Measurements from ENCODE around the gene C18orf63. TPM values are rescaled to one million over a fixed set of nuclear protein-coding genes. Genes with fewer than 3 reads are reported as not detected.

The C18orf63 gene
- total RNA-seq, 1 experiment from 2014 or later = not detected

DNA sequence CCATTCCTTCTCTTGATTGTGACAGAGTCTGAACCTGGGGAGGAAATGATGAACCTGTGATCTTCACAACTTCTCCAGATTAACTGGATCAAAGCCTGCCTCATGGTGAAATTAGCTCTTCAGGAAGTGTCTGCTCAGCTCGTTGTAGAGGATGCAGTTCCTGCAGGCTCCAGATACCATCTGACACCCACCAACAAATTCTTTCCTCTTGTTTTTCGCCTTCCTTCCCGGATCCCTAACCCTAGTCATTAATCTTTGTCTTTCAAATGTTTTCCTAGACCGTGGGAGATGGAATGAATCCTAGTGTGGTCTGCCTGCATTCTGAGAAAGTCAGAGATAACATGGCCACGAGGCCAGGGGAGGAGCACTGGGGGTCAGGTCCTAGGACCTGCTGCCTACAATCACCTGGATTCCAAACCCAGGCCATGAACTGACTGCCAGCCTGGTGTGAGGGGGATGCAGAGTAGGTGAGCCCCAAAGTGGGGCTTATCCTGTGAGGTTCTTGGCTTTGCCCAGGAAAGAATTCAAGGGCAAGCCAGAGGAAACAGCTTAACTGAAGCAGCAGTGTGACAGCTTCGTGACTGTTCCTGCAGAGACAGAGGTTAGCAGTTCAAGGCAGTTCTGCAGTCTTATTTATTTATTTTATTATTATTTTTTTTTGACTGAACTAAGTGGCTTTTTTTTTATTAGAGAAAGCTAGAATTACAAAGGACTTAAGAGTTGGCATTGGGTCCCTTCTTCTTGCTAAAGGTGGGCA lies 73.7 kb downstream of the C18orf63 start:
- TF ChIP-seq, protein P1, sequence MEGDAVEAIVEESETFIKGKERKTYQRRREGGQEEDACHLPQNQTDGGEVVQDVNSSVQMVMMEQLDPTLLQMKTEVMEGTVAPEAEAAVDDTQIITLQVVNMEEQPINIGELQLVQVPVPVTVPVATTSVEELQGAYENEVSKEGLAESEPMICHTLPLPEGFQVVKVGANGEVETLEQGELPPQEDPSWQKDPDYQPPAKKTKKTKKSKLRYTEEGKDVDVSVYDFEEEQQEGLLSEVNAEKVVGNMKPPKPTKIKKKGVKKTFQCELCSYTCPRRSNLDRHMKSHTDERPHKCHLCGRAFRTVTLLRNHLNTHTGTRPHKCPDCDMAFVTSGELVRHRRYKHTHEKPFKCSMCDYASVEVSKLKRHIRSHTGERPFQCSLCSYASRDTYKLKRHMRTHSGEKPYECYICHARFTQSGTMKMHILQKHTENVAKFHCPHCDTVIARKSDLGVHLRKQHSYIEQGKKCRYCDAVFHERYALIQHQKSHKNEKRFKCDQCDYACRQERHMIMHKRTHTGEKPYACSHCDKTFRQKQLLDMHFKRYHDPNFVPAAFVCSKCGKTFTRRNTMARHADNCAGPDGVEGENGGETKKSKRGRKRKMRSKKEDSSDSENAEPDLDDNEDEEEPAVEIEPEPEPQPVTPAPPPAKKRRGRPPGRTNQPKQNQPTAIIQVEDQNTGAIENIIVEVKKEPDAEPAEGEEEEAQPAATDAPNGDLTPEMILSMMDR (IDR thresholded peaks at IDR 0.05; ENCODE audit: unreplicated experiment) = no peak
- no peak for DNase-seq
- H3K9me3 Mint-ChIP-seq (ENCODE audit: low read depth, unreplicated experiment) = no peaks in the 10 kb centered on the region
- H3K4me3 Mint-ChIP-seq (ENCODE audit: low read depth, unreplicated experiment) = no peak overlapping the region
- no peak overlapping the region for H3K27ac Mint-ChIP-seq (ENCODE audit: unreplicated experiment)
- intact Hi-C loops (cut with micrococcal nuclease; ENCODE audit: unreplicated experiment) = no loop called here
- H3K27me3 Mint-ChIP-seq (ENCODE audit: unreplicated experiment) = peaks cover 82% of the 10 kb centered on the region
- no TSS peak for BruUV-seq (replicated peaks)
- CTCF ChIA-PET = no interaction called here
- H3K4me1 Mint-ChIP-seq (ENCODE audit: low read depth, unreplicated experiment) = no peaks in the 10 kb centered on the region
- H3K36me3 Mint-ChIP-seq (ENCODE audit: insufficient read depth, unreplicated experiment) = no peaks in the 10 kb centered on the region

DNA sequence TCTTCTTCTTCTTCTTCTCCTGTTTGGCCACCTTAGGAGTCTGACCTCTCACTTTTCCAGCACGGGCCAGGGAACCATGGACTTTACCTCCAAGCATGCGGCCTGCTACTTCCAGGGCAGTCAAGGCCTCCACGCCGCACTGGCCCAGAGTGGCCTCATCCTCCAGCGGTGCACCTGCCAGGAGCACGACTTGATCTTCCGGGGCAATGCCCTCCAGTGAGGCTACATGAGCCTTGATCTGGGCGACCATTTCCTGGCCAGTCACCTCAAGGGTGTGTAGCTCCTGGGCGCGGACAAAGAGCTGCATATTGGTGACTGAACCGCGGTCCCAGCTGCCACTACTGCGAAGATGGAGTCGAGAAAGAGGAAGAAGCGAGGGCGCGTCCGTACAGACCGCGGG lies 74.4 kb downstream of the C18orf63 start:
- H3K27me3 Mint-ChIP-seq (ENCODE audit: unreplicated experiment) = peaks cover 82% of the 10 kb centered on the region
- CTCF ChIA-PET = no interaction called here
- intact Hi-C loops (cut with micrococcal nuclease; ENCODE audit: unreplicated experiment) = no loop called here
- H3K9me3 Mint-ChIP-seq (ENCODE audit: low read depth, unreplicated experiment) = no peaks in the 10 kb centered on the region
- BruUV-seq (replicated peaks) = no TSS peak
- H3K36me3 Mint-ChIP-seq (ENCODE audit: insufficient read depth, unreplicated experiment) = no peaks in the 10 kb centered on the region
- TF ChIP-seq, protein P1 (IDR thresholded peaks at IDR 0.05; ENCODE audit: unreplicated experiment) = no peak
- H3K4me3 Mint-ChIP-seq (ENCODE audit: low read depth, unreplicated experiment) = no peak overlapping the region
- H3K27ac Mint-ChIP-seq (ENCODE audit: unreplicated experiment) = no peak overlapping the region
- no peaks in the 10 kb centered on the region for H3K4me1 Mint-ChIP-seq (ENCODE audit: low read depth, unreplicated experiment)
- DNase-seq = no peak

DNA sequence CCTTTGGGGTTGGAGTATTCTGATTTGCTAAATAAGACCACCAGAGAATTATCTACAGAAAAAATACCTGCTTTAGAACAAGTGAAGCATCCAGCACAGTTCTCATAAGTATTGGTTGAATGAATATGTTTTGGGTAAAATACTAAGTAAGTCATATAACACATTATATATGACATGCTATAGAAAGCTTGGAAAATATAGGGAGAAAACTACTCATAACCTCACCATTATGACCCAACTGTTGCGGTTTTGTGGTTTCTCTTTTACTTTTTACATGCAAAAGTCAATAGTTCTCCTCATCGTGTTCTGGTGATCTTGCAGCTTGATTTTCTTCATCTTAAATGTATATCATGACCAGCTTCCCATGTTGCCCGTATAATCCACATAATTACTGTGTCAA lies 75.3 kb downstream of the C18orf63 start:
- intact Hi-C loops (cut with micrococcal nuclease; ENCODE audit: unreplicated experiment) = no loop called here
- Mint-ChIP-seq H3K4me1 (ENCODE audit: low read depth, unreplicated experiment) (no peaks in the 10 kb centered on the region), H3K36me3 (ENCODE audit: insufficient read depth, unreplicated experiment) (no peaks in the 10 kb centered on the region), H3K4me3 (ENCODE audit: low read depth, unreplicated experiment) (no peak overlapping the region), H3K27me3 (ENCODE audit: unreplicated experiment) (peaks cover 84% of the 10 kb centered on the region), H3K27ac (ENCODE audit: unreplicated experiment) (no peak overlapping the region), H3K9me3 (ENCODE audit: low read depth, unreplicated experiment) (no peaks in the 10 kb centered on the region)
- TF ChIP-seq, protein P1 (IDR thresholded peaks at IDR 0.05; ENCODE audit: unreplicated experiment) = no peak
- no peak for DNase-seq
- CTCF ChIA-PET = no interaction called here
- no TSS peak for BruUV-seq (replicated peaks)

DNA sequence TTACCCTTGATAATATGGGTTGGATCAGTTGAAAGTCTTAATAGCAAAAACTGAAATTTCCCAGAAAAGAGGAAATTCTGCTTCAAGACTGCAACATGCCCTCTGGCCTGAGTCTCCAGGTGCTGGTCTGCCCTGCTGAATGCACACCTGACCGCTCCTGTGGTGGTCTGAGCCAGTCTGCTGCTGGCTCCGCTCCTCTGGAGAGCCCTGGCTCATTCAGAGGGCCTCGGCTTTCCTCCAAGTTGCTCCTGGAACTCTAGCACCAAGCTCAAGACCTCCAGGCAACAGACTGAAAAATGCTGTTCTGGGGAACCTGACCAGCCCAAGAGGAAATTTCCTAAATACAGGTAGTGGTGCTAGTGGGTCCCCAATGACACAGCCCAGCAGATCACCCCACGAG lies 76.7 kb downstream of the C18orf63 start:
- Mint-ChIP-seq H3K36me3 (ENCODE audit: insufficient read depth, unreplicated experiment) (no peaks in the 10 kb centered on the region), H3K9me3 (ENCODE audit: low read depth, unreplicated experiment) (no peaks in the 10 kb centered on the region), H3K27me3 (ENCODE audit: unreplicated experiment) (peaks cover 79% of the 10 kb centered on the region), H3K4me1 (ENCODE audit: low read depth, unreplicated experiment) (peaks cover 5% of the 10 kb centered on the region), H3K4me3 (ENCODE audit: low read depth, unreplicated experiment) (no peak overlapping the region), H3K27ac (ENCODE audit: unreplicated experiment) (no peak overlapping the region)
- BruUV-seq (replicated peaks) = no TSS peak
- TF ChIP-seq, protein P1 (IDR thresholded peaks at IDR 0.05; ENCODE audit: unreplicated experiment) = no peak
- no peak for DNase-seq
- CTCF ChIA-PET = interaction anchor here (0.6 kb wide), 1 partner anchor 901 kb away, joined by 3 read pairs; no protein-coding TSS in a partner anchor
- intact Hi-C loops (cut with micrococcal nuclease; ENCODE audit: unreplicated experiment) = no loop called here

All from Calu3 (cell line).